Vagina (tissue), 2 donors: Measurements from ENCODE around the gene TRIM39. TPM values are rescaled to one million over a fixed set of nuclear protein-coding genes. Genes with fewer than 3 reads are reported as not detected.

Source experiments
- DNase-seq, 2 donors: peaks; one replicate each; pipeline ENCODE4 v3.0.0-alpha.2; 2017; ENCODE audit errors: extremely low spot score in 2 of 2
- H3K27ac ChIP-seq: fragments of 200-600 bp; sonication (generic); one replicate; pipeline ENCODE4 v1.5.1; 2019
- H3K27me3 ChIP-seq: fragments of 200-600 bp; sonication (generic); one replicate; pipeline ENCODE4 v1.5.1; 2019
- H3K36me3 ChIP-seq, 2 donors: fragments of 200-600 bp; sonication (generic); one replicate each; pipeline ENCODE4 v1.5.1; 2017 to 2019
- H3K4me1 ChIP-seq: fragments of 200-600 bp; sonication (generic); one replicate; pipeline ENCODE4 v1.5.1; 2019
- H3K4me3 ChIP-seq, 2 donors: fragments of 200-600 bp; sonication (generic); 1 replicate in 1 of 2; 2 replicates in 1 of 2; pipeline ENCODE4 v1.5.1; 2016 to 2019
- H3K9me3 ChIP-seq: fragments of 200-600 bp; sonication (generic); one replicate; pipeline ENCODE4 v1.5.1; 2019
- POLR2A ChIP-seq, 2 donors: fragments of 450-650 bp; IDR thresholded peaks; one replicate each; pipeline ENCODE4 v1.6.1; 2017; ENCODE audit warnings: antibody characterized with exemption in 2 of 2, mild to moderate bottlenecking in 2 of 2, moderate library complexity in 2 of 2
- POLR2AphosphoS5 ChIP-seq, 2 donors: sonication (generic); formaldehyde crosslinking; IDR thresholded peaks; one replicate each; pipeline ENCODE4 v1.9.0; 2017; ENCODE audit warnings: antibody characterized with exemption in 2 of 2, mild to moderate bottlenecking in 2 of 2, low read depth in 1 of 2; ENCODE audit not compliant: insufficient read depth in 1 of 2
- intact Hi-C: fragments of 100-400 bp; cut with DNase I; formaldehyde crosslinking; loops from one replicate; pipeline ENCODE4 v1.15.1; 2023
- total RNA-seq: library from RNA; depleted of rRNA; stranded (reverse); fragments of >200 nt; gene quantifications from one replicate; pipeline ENCODE4 v1.2.3, GENCODE V29; 2016
- TF ChIP-seq, protein P1 (sequence below), 3 experiments: fragments of 450-650 bp in 2 of 3; fragments of 200-600 bp in 1 of 3; sonication (generic) in 1 of 3; IDR thresholded peaks; one replicate each; pipeline ENCODE4 v1.5.1; 2017 to 2019; ENCODE audit warnings: antibody characterized with exemption in 3 of 3, mild to moderate bottlenecking in 2 of 3, moderate library complexity in 2 of 3

Gene TRIM39
- total RNA-seq, 1 donor from 2014 or later: 10.1 TPM

DNA sequence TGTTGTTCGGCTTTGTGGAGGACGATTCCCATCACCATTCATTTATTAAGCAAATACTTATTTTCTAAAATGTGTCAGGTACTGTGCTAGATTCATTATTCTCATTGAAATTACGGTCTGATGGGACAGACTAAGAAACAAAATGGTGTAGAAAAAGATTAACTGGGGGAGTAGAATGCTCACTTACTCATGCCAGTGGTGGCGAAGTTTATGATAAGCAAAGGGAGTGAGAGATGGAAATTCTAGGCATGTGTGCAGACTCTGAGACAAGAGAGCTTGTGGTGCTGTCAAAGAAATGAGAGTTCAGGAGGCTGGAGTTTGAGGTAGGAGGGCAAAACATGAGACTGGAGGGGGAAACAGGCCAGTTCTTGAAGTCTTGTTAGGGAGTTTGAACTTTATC is 19.1 kb downstream of the TRIM39 start:
- no peak for DNase-seq
- TF ChIP-seq, protein P1, sequence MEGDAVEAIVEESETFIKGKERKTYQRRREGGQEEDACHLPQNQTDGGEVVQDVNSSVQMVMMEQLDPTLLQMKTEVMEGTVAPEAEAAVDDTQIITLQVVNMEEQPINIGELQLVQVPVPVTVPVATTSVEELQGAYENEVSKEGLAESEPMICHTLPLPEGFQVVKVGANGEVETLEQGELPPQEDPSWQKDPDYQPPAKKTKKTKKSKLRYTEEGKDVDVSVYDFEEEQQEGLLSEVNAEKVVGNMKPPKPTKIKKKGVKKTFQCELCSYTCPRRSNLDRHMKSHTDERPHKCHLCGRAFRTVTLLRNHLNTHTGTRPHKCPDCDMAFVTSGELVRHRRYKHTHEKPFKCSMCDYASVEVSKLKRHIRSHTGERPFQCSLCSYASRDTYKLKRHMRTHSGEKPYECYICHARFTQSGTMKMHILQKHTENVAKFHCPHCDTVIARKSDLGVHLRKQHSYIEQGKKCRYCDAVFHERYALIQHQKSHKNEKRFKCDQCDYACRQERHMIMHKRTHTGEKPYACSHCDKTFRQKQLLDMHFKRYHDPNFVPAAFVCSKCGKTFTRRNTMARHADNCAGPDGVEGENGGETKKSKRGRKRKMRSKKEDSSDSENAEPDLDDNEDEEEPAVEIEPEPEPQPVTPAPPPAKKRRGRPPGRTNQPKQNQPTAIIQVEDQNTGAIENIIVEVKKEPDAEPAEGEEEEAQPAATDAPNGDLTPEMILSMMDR (IDR thresholded peaks at IDR 0.05): no peak
- TF ChIP-seq POLR2A (IDR thresholded peaks at IDR 0.05) (no peak), POLR2AphosphoS5 (IDR thresholded peaks at IDR 0.05; ENCODE audit: insufficient read depth in 1 of 2, low read depth in 1 of 2) (no peak)
- peak overlapping the region; percentile 93 for H3K27ac ChIP-seq
- H3K4me3 ChIP-seq: peak overlapping the region; percentile 72 to 88
- H3K4me1 ChIP-seq: peaks cover 10% of the 10 kb centered on the region
- peaks cover 0 to 21% of the 10 kb centered on the region in 2 donors for H3K36me3 ChIP-seq
- H3K9me3 ChIP-seq: no peaks in the 10 kb centered on the region
- intact Hi-C loops: no loop called here
- no peaks in the 10 kb centered on the region for H3K27me3 ChIP-seq

DNA sequence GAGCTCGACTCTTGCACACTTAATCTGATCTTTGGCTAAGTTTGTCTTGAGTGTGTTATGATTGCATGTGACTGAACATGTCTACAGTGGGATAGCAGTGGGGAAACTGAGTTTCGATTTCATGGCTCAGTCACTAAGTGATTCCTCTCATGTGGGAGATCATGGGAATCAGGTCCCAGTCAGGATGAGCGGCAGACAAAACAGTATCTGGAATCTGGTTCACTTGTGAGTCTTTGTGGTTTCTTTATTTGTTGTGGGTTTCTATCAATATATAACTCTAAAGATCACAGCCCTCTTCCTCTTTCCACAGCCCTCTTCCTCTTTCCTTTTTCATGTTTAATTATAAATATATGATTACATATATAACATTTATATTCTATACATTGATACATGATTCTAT is 22.2 kb downstream of the TRIM39 start:
- H3K4me1 ChIP-seq: peaks cover 10% of the 10 kb centered on the region
- peaks cover 0 to 10% of the 10 kb centered on the region in 2 donors for H3K36me3 ChIP-seq
- intact Hi-C loops: no loop called here
- no peaks in the 10 kb centered on the region for H3K27me3 ChIP-seq
- TF ChIP-seq, protein P1 (IDR thresholded peaks at IDR 0.05): no peak
- TF ChIP-seq POLR2AphosphoS5 (IDR thresholded peaks at IDR 0.05; ENCODE audit: insufficient read depth in 1 of 2, low read depth in 1 of 2) (no peak), POLR2A (IDR thresholded peaks at IDR 0.05) (no peak)
- DNase-seq: no peak
- H3K27ac ChIP-seq: no peak overlapping the region
- no peak overlapping the region for H3K4me3 ChIP-seq
- no peaks in the 10 kb centered on the region for H3K9me3 ChIP-seq

DNA sequence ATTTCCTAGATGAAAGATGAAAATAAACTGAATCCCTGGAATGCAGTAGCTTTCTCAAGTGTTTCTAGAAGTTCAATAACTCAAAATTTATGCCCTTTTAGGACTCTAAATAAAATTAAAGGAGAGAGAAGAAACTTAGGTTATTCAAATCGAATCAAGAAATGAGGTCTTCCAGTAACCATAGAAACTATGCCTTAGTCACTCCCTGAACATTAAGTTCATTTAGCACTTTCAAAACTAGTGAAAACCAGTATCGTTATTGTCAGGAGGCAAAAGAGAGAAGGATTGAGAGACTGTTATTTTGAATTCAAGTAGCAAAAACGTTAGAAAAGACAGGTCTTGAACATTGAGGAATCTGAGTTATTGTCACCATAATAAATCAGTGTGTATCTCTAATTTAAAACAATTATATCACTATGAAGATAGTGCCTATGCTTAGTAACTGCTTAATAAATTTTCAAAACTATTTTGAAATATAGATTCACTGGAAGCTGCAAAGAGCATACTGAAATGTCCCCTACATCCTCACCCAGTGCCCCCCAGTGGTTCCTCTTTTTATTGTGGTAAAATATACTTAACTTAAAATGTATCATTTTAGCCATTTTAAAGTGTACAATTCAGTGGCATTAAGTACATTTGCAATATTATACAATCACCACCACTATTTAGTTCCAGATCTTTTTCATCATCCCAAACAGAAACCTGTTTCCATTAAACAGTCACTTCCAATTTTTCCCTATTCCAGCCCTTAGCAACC is 22.9 kb downstream of the TRIM39 start:
- no peak overlapping the region for H3K4me3 ChIP-seq
- no peaks in the 10 kb centered on the region for H3K27me3 ChIP-seq
- H3K9me3 ChIP-seq: no peaks in the 10 kb centered on the region
- H3K4me1 ChIP-seq: peaks cover 10% of the 10 kb centered on the region
- TF ChIP-seq POLR2A (IDR thresholded peaks at IDR 0.05) (no peak), POLR2AphosphoS5 (IDR thresholded peaks at IDR 0.05; ENCODE audit: insufficient read depth in 1 of 2, low read depth in 1 of 2) (no peak)
- TF ChIP-seq, protein P1 (IDR thresholded peaks at IDR 0.05): no peak
- no peak overlapping the region for H3K27ac ChIP-seq
- intact Hi-C loops: no loop called here
- peaks cover 0 to 10% of the 10 kb centered on the region in 2 donors for H3K36me3 ChIP-seq
- no peak for DNase-seq

DNA sequence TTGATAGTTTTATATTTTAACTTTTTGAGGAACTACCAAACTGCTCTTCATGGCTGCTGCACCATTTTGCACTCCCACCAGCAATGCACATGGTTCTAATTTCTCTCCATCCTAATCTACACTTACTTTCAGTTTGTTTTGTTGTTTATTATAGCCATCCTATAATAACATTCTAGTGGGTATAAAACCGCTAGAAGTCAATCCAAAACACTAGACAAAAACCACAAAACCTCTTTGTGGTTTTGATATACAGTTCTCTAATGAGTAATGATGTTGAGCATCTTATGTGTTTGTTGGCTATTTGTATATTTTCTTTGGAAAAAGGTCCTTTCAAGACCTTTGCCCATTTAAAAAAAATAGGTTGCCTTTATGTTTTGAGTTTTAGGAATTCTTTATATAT is 23.8 kb downstream of the TRIM39 start:
- TF ChIP-seq POLR2AphosphoS5 (IDR thresholded peaks at IDR 0.05; ENCODE audit: insufficient read depth in 1 of 2, low read depth in 1 of 2): no peak
- TF ChIP-seq POLR2A (IDR thresholded peaks at IDR 0.05): no peak
- TF ChIP-seq, protein P1 (IDR thresholded peaks at IDR 0.05): no peak
- Histone ChIP-seq H3K27ac (no peak overlapping the region), H3K4me3 (no peak overlapping the region), H3K9me3 (no peaks in the 10 kb centered on the region), H3K4me1 (peaks cover 7% of the 10 kb centered on the region), H3K36me3 (peaks cover 0 to 10% of the 10 kb centered on the region in 2 donors), H3K27me3 (no peaks in the 10 kb centered on the region)
- DNase-seq: no peak
- intact Hi-C loops: no loop called here

DNA sequence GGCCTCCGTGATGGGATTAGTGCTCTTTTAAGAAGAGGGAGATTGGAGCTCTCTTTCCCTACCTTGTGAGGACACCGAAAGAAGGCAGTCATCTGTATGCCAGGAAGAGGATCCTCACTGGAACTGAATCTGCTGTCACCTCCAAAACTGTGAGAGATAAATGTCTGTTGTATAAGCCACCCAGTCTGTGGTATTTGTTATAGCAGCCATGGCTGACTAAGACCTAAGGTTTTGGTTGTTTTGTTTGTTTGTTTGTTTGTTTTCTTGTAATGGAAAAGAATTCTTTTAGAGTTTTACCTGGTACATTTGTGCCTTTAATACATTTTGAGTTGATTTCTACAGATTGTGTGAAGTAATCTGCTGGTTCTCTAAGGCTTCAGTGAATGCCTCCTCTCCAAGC is 25.8 kb downstream of the TRIM39 start:
- Histone ChIP-seq H3K4me3 (no peak overlapping the region), H3K4me1 (no peaks in the 10 kb centered on the region), H3K27ac (no peak overlapping the region), H3K27me3 (no peaks in the 10 kb centered on the region), H3K36me3 (no peaks in the 10 kb centered on the region), H3K9me3 (no peaks in the 10 kb centered on the region)
- no peak for DNase-seq
- TF ChIP-seq POLR2A (IDR thresholded peaks at IDR 0.05) (no peak), POLR2AphosphoS5 (IDR thresholded peaks at IDR 0.05; ENCODE audit: insufficient read depth in 1 of 2, low read depth in 1 of 2) (no peak)
- TF ChIP-seq, protein P1 (IDR thresholded peaks at IDR 0.05): no peak
- intact Hi-C loops: no loop called here
